GF-D8 (cell line): ENCODE data around the gene ZNF22.

Experiments used
- DNase-seq: peaks from one replicate; lab custom pipeline; 2025; lab: John Stamatoyannopoulos, UW

Gene ZNF22

DNA sequence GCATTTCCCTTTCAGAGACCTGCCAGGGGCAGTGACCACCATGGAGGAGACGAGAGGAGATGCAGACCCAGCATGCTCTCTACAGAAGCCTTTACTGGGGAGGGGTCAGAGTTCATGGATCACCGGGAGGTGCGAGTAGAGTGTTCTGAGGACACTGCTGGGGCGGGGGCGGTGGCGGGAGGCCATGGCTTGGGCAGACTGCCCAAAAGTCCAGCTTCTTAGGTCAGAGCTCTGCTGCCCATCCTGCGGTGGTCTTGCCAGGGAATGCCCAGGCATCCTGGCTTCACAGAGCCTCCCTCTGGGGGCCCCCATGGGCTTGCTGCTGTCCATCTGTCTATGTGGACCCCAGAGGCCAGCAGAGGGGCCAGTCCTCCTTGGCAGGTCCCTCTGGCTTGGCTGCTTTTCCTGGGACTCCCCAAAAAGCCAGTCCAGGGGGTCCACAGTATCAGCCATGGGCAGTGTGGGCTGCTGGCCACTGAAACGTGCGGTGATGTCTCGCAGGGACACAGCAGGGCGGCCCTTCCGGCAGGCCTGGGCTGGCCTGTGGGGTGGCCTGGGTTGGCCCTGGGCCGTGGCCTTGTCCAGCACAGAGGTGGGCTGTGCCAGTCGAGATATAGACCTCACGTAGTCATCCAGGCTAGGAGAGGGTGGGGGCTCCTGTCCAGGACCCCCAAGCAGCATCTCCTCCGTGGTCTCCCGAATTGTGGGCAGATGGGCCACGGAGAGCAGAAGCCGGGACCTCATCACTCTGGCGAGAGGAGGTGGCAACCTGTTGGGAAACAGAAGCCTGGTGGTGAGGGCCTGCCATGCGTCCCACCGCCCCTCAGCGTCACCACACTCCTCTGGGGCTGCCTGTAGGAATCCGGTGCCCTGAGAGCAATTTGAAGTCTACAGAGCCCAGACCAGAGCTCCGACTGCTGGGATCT lies 23.2 kb upstream of the ZNF22 start:
- no peak for DNase-seq

DNA sequence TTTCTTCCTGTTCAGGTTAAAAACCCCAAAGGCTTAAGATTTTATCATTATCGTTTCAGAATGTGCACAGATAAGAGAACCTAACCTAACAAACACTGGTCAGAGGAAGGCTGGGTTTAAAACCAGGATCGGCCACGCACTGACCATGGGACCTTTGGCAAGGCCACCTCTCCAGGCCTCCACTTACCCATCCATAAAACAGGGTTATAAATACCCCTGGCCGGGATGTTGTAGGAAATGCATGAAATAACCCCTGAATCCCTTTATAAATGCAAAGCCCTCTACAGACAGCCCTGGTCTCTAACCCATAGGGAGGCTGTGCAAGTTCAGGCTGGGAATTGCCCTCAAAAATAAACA lies 22.5 kb upstream of the ZNF22 start:
- DNase-seq: no peak

DNA sequence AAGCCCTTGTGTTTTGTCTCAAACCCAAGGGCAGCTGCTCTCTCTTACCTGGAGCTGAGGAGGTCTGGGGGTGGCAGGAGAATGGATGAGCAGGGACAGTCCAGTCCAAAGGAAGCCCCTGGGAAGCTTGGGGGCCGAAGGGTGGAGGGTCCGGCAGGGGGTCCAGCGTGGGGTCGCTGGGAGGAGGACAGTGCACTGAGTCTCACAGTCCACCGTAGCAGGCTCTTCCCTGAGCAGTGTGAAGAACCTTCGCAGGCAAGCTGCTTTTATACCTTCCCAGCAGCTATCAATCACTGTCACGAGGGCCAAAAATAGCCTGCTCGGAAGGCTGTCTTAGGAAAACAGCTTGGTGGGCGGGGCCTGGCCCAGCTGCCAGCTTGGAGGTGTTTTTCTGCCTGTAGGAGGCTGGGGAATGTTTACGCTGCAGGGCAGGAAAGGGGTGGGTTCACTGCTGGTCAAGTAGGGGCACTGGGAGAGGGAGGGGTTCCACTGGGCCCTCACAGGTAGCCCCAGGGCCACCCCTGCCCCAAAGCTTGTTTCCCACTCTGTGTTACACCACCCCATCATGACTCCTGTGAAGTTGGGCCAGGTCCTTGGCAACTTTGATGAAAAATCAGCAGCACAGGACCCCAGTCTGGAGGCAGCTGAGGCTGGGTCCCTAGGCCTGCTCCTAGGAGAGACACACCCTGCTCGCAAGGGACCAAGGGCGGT lies 22.0 kb upstream of the ZNF22 start, which contains the start of gene DEPP1:
Gene DEPP1 (minus strand): TSS at position 240 of the 711 bp plus-strand sequence. CDS start 779 bp downstream, outside the sequence.
- no peak for DNase-seq

- DNase-seq: no peak
Measured at GRCh38 chr10:44979281-44980191, 21.2 kb upstream of the ZNF22 start.

- no peak for DNase-seq
Measured at GRCh38 chr10:44980309-44981171, 20.2 kb upstream of the ZNF22 start.

DNA sequence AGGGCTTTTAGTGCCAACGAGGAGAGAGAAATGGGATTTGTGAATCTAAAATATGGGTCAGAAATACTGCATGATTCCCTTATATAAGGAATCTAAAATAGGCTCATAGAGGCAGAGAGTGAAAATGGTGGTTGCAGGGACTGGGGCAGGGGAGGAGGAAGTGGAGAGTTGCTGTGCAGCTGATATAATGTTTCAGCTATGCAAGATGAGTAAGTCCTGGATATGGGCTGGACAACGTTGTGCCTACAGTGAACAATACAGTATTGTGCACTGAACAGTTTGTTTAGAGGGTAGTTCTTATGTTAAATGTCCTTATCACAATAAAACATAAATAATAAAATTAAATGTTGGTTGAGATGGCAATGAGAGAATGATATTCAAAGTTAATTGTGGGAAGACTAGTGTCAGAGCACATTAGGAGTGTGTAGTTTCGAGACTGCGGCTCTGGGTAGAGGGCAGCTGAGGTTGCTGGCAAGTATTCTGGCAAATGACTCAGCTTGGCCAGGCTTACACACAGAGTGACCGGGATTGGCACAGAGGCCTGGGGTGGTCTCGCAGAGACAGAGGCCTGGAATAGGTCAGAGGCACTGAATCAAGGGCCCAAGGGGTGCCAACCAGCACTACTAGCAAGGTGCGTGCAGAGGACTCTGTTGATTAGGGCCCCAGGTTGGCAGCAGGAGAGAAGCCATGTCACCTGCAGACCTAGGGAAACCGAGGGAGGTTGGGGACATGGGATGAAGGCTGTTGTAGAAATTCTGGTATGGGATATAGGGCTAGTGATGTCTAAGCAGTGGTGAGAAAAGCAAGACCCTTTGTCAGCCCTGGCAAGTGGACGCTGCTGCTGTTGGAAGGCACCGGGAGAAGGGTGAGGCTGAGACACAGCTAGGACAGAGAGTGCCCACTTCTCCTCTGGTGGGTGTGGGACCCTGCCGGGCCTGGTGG lies 19.3 kb upstream of the ZNF22 start:
- no peak for DNase-seq

DNA sequence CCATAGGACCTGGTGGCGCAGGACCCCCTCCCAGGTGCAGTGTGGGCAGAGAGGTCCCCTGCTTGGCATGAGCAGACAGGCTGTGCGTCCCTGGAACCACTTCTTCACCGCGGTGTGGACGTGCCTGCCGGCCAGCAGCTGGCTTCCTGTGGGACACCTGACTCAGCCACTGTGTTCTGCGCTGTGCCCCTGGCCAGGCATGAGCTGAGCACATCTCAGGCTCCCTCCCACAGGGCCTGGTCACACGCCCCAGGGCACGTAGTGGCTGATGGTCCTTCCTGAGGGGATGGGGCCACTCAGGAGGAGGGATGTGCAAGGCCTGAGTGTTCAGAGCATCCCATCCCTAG lies 18.6 kb upstream of the ZNF22 start:
- no peak for DNase-seq

GRCh38 chr10:44982496-44982895 lies 18.2 kb upstream of the ZNF22 start:
- DNase-seq: no peak

- DNase-seq: no peak
Measured at GRCh38 chr10:44983066-44983894, 17.4 kb upstream of the ZNF22 start.

DNA sequence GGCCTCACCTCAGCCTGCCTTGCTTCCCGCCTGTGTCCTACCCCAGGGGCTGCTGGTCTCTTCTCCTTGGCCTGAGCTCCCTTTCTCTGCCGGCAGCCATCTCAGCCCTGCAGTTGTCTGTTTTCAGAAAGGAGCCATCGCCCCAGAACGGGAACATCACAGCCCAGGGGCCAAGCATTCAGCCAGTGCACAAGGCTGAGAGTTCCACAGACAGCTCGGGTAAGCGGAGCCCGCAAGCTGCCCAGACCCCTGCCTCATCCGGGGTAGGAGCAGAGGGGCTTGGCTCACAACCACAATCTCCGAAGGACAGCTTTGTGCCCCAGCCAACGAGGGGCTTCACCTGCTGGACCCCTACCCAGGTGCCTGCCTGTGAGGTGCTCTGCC lies 16.8 kb upstream of the ZNF22 start:
- DNase-seq: no peak

- DNase-seq: no peak
Measured at GRCh38 chr10:44984671-44985101, 16.0 kb upstream of the ZNF22 start.

GRCh38 chr10:44985175-44985681 lies 15.5 kb upstream of the ZNF22 start:
- no peak for DNase-seq

GRCh38 chr10:44986179-44986578 lies 14.5 kb upstream of the ZNF22 start:
- DNase-seq: no peak

- no peak for DNase-seq
Measured at GRCh38 chr10:44986670-44987069, 14.1 kb upstream of the ZNF22 start.

DNA sequence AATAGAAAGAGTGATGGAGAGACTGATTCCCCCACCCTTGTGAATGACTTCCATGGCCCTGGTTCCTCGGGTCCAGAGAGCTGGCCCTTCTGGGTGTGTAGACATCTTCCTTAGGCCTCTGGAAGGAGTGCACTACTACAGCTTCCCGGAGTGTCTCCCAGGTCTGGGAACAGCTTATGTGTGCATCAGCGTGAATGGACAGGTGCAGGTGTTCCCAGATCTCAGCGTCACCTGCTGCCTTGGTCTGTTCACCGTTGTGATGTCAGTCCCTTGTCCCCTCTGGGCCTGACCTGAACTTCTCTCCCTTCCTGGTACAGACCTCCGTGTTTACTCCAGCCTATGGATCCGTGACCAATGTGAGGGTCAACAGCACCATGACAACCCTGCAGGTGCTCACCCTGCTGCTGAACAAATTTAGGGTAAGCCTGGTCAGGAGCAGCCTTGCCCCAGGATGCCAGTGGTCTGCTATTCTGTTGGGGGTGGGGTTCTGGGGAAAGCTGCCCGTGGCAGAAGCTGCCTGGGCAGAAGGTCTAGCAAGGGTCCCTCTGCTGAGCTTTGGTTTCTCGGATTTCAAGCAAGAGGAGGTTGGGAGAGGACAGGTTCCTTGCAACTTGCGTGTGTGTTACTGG lies 11.7 kb upstream of the ZNF22 start:
- no peak for DNase-seq

- DNase-seq: no peak
Measured at GRCh38 chr10:44989597-44990301, 11.0 kb upstream of the ZNF22 start.

DNA sequence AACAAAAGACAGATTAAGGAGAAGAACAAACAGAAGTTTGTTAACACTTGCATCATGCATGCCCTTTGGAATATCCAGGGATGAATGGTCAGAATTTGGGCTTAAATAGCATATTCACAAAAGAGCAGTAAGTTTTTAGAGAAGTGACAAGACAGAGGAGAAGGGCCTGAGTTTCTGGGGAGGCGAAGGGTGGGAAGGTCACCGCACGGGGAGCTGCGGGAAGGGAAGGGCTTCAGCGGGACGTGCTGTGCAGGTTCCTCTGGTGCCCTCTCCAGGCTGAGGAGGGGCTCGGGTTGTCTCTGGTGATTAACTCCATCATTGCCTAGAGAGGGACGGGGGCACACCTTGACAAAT lies 10.4 kb upstream of the ZNF22 start:
- DNase-seq: no peak

DNA sequence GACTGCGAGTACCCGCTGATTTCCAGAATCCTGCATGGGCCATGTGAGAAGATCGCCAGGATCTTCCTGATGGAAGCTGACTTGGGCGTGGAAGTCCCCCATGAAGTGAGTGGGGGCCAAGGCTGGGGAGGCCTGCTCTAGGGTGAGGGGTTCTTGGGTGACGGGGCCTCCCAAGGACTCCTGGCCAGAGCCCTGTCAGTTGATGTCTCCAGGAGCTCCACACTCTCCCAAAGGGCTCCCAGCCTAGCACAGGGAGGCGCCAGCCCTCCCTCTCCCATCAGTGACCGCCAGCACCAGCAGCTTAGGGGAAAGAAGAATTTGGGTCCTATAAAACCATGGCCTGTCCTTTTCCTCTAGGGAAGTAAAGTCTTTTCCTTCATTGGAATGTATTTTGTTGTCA lies 9.8 kb upstream of the ZNF22 start:
- DNase-seq: no peak
